AG09319 (cell line): Measurements from ENCODE around the gene NEDD9.

Experiments
- DNase-seq: peaks from one replicate; pipeline ENCODE4 v3.0.0-alpha.2; 2010; ENCODE audit warnings: low read depth; ENCODE audit errors: extremely low read depth
- TF ChIP-seq, protein P1 (sequence below): IDR thresholded peaks from 2 replicates; pipeline ENCODE4 v1.5.1; 2011; ENCODE audit warnings: low read depth, mild to moderate bottlenecking, inconsistent platforms, low read length, moderate library complexity

Gene NEDD9

DNA sequence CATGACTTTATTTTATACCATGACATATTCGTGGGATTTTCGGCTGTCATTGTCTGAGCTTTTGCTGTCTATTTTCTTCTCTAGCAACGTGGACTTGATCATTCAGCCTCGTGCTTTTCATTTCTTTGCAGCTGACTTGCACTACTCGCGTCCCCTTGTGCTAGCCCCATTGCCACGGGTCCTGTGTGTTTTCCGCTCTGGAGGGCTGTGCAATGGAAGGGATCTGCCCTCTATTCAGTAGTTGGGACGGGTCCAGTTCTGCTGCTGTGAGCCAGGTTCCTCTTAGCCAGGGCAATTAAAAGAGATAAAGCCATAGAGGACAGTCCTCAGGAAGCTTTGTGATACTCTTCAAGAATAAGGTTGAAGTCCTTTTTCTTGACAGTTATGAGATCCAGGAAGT is 17.6 kb downstream of the NEDD9 start:
- TF ChIP-seq, protein P1, sequence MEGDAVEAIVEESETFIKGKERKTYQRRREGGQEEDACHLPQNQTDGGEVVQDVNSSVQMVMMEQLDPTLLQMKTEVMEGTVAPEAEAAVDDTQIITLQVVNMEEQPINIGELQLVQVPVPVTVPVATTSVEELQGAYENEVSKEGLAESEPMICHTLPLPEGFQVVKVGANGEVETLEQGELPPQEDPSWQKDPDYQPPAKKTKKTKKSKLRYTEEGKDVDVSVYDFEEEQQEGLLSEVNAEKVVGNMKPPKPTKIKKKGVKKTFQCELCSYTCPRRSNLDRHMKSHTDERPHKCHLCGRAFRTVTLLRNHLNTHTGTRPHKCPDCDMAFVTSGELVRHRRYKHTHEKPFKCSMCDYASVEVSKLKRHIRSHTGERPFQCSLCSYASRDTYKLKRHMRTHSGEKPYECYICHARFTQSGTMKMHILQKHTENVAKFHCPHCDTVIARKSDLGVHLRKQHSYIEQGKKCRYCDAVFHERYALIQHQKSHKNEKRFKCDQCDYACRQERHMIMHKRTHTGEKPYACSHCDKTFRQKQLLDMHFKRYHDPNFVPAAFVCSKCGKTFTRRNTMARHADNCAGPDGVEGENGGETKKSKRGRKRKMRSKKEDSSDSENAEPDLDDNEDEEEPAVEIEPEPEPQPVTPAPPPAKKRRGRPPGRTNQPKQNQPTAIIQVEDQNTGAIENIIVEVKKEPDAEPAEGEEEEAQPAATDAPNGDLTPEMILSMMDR = no peak
- no peak for DNase-seq

DNA sequence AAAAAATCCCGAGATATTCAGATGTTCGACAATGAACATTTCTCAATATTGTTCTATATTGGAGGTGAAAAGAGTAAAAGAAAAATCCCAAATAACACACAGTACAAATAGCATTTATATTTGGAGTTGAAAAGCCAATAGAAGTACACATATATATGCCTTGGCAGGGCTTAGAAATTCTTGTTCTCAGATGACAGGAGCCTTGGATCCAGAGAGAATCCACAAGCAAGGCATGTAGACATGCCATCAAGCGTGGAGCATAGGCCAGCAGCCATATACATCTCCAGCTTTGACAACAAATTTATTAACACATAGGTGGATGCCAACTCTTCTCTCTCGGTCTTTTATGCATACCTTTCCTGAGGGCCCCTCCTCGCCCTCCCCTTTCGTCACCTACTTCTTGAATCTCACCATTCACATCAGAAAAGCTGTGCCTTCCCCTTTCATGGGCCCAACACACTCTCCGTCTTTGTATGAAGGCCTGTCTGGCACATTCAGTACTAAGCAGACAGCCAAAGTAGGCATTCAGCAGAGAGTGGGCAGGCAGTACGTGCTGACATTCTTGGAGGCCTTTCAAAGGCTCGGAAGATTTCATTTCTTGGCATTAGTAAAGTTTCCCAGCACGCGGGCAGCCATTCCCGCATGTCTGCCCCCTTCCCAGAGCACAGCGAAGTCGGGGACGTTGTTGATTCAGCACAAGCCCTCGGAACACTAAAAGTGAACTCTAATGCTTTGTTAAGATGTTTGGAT is 18.2 kb downstream of the NEDD9 start:
- TF ChIP-seq, protein P1 = no peak
- no peak for DNase-seq

GRCh38 chr6:11213422-11214021 is 18.9 kb downstream of the NEDD9 start:
- TF ChIP-seq, protein P1 = no peak
- no peak for DNase-seq

DNA sequence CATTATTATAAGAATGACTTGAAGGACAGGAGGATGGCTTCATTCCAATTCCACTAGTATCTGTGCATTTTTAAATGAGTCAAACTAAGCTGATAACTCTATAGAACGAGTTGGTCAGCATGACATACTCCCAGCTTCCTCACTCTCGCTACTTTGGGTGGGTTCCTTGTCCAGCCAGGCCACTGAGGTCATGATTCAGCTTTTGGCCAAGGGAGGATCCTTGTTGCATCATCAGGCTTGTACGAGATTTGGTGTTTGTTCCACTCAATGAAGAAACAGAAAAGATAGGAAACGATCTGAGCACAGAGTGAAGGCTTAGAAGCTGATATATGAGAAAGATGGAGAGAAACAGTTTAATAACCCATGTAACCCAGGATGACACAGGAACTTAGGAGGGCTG is 19.8 kb downstream of the NEDD9 start:
- TF ChIP-seq, protein P1 = no peak
- DNase-seq = peak; percentile 63

GRCh38 chr6:11211254-11211653 is 21.2 kb downstream of the NEDD9 start:
- TF ChIP-seq, protein P1 = no peak
- no peak for DNase-seq

DNA sequence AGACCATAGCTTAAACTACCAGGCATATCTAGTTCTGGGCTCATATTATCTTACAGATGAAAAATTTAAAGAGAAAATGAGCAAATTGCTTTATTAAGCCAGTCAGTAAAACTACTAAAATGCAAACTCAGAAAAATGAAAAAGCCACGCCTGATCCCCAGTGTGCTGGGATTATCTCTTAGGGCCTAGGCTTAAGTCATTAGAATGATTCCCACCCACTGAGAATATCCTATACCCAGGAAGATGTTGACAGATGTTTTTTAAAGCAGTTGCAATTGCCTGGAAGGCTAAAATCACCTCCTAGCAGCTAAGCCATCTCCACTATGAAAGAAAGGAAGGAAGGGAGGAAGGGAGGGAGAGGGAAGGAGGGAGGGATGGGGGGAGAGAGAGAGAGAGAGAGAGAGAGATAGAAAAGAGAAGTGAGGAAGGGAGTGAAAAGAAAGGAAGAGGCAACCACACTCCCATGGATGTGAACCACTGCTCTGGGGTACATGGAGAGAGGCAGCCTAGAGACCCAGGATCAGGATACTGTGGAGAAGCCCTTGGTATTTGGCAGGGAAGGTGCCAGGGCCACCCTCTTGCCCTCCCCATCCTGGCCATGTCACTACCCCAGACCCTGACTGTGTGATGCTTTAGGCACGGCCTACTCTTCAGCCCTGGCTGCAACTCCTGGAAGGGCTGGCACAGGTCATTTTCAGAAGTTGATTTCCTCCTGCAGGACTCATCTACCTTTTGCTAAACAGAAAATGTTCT is 21.9 kb downstream of the NEDD9 start:
- DNase-seq = no peak
- TF ChIP-seq, protein P1 = no peak

DNA sequence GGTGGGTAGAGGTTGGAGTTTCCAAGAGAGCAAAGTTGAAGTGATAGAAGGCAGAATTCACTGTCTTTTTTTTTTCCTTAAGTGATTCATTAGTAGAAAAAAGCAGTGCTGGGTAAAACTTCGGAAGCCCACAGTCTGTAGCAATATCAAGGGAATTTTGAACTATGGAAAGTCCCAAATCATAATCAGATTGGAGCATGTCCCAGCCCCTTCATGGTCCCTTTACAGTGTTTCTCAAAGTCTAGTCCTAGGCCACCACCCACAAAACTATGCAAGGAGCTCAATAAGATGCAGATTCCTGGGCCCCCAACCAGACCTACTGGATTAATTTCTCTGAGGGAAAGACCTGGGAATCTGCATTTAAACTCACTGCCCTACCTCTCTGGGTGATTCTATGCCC is 22.6 kb downstream of the NEDD9 start:
- TF ChIP-seq, protein P1 = no peak
- DNase-seq = no peak
